Stimulated activated CD4-positive, alpha-beta T cell treated with anti-CD3 and anti-CD28 coated beads, TNF-alpha, amount 100 ng/mL, for 4 hours (primary cell): Measurements from ENCODE around the gene DUS2.

Experiments
- DNase-seq, 3 experiments: peaks; one replicate each; pipeline ENCODE4 v3.0.0-alpha.2; 2020; ENCODE audit warnings: low read depth in 3 of 3

The DUS2 gene

GRCh38 chr16:68077866-68078700 lies 55.0 kb downstream of the DUS2 start:
- DNase-seq = no peak

- DNase-seq = no peak
These were observed 55.8 kb downstream of the DUS2 start for GRCh38 chr16:68078701-68079375.

DNA sequence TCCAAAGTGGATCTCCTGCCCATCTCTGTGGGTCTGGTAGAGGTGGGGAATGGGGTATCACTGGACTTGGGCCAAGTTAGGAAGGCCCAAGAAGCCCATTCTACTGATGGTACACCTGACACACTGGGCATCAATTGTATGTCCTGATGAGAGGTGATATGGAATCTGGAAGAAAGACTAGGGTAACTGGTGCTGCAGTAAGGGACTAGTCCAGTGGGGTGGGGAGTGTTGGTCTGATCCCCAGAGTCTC lies 56.2 kb downstream of the DUS2 start:
- no peak for DNase-seq

GRCh38 chr16:68079626-68080344 lies 56.7 kb downstream of the DUS2 start:
- peak; percentile 34 to 61 (median 48) for DNase-seq

DNA sequence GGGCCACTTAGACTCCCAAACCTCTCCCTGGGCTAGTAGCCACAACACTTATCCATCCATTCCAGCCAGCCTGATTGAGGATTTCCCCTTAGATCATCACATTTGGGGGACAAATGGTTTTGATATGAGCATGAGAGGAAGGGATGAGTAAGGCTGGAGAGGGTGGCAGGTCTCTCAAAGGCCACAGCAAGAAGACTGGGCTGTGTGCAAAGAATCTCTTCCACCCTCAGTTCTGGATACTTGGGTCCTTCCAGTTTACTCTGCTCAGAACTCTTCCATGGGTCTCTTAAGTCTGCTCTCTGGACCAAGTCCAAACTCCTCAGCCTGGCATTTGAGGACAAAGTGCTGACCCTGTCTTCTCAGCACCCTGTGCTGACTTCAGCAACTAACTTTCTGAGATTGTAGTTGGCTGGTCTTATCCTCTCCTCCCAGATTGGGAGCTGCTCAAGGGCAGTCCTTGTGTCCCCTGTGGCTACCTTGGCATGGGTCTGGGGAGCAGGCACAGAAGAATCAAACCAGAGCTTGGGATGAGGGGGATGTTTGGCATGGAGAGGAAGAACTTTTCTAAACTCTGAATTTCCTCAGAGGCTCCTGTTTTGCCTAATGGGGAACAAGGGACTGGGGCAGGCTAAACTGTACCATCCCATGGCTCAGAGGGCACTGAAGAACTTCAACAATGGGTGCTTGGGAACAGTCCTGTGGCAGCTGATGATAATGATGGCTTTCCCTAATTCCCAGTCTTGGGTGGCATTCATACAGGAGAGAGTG lies 59.0 kb downstream of the DUS2 start:
- no peak for DNase-seq

DNA sequence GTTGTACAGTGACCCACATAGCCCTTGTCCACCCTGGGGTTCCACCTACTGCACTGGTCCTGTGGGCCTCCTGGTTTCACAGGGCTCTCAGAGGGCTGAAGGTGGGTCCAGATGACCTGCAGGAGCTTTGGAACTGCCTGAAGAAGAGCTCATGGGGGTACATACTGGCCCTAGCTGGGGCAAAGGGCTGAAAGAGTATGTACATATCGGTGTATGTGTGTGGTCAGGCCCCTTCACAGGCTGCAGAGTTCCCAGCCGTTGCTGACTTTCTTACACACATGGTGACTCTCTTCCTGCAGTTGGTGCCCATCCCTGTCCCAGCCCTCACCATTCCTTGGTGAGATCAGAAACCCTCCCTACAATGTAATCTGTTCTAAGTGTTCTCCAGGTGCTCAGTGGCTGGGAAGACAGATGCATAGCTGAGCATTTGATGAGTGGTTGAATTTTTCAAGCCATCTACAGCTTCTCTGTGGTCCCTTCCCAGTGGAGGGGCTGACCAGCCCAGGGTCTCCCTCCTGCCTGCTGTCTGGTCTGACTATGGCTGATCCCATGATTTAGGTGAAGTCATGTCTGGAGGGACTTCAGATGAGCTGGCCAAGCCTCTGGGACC lies 59.6 kb downstream of the DUS2 start:
- no peak for DNase-seq

DNA sequence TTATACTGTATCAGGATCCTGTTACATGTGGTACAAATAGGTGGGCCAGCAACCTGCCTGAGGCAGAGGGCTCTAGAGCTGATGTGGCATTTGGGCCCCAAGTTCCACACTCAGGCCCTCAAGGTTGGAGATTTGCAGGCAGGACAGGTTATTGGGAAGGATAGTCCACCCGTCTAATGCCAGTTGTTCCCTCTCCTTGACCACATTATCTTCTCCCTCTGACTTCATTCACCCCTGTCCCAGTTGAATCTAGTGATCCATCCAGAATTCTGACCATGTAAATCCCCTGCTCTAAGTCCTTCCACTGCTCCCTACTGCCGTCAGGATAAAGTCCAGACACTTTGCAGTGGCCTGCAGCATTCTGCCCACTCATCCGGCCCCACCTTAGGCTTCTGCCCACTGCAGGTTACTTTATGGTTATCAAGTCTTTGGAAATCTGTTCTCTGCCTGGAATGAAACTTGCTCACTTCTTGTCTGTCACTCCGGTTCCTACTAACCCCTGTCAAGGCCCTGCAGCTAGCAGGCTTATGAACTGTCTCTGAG lies 60.2 kb downstream of the DUS2 start:
- no peak for DNase-seq

GRCh38 chr16:68083861-68084503 lies 60.9 kb downstream of the DUS2 start:
- DNase-seq = no peak

DNA sequence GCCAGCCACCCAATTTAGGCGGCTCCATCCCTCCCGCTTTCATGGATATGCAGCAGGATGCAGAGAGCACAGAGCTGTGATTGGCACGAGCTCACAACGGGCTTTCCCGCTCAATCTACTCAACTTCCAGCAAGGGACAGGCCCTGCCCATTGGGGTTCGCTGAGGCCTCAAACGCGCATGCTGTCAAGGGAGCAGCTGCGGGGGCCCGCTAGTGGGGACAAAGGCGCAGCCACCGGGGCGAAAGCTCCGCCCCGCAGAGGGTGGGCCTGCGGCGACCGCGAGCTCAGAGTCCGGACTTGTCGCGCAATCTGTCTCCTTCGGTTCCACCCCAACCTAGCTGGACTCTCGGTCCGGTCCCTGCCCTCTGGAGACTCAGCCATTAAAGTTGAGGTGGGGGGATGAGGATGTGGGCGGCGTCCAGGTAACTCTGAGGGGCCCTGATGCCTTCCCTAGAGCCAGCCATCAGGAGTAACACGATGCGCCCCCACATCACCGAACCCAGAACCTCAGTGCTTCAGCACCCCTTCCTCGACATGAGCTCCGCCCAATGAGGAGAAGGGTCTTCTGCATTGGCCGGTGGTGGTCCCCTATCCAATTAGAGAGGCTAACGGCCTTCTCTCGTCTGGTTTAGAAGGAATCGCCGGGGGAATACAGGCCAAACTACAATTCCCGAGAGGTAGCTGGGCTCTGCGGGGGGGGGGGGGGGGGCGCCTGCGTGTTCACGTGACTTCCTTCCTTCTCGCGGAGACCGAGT lies 61.6 kb downstream of the DUS2 start:
- peak; percentile 56 to 72 (median 57) for DNase-seq

- DNase-seq = peak; percentile 98 to 99 (median 99)
These were observed 62.4 kb downstream of the DUS2 start, which contains the start of gene NFATC3 for GRCh38 chr16:68085259-68086071. Gene NFATC3 (plus strand): TSS chr16:68085370. CDS start chr16:68085682, 312 bp downstream.

- no peak for DNase-seq
These were observed 63.3 kb downstream of the DUS2 start for GRCh38 chr16:68086336-68086841.

DNA sequence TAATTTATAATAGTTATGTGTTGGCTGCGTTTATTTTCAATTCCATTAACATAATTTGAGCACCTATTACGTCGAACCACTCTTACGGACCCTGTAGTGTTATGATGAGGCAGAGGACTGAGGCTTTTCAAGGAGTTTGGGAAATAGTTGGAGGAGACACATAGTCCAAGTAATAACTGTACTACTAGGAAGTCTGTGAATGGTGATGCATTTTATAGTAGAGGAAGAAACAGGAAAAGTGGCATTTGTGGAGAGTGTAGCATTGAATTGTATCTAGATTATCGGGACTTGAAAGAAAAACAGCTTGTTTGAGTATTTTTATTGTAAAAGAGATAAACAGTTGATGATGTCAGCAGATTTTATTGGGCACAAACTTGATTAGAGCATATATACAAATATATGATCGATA lies 63.8 kb downstream of the DUS2 start:
- DNase-seq = no peak

- DNase-seq = no peak
These were observed 64.6 kb downstream of the DUS2 start for GRCh38 chr16:68087688-68088087.

- DNase-seq = no peak
These were observed 65.3 kb downstream of the DUS2 start for GRCh38 chr16:68088130-68088972.

- DNase-seq = no peak
These were observed 66.0 kb downstream of the DUS2 start for GRCh38 chr16:68089067-68089466.

GRCh38 chr16:68090130-68090529 lies 67.0 kb downstream of the DUS2 start:
- no peak for DNase-seq

DNA sequence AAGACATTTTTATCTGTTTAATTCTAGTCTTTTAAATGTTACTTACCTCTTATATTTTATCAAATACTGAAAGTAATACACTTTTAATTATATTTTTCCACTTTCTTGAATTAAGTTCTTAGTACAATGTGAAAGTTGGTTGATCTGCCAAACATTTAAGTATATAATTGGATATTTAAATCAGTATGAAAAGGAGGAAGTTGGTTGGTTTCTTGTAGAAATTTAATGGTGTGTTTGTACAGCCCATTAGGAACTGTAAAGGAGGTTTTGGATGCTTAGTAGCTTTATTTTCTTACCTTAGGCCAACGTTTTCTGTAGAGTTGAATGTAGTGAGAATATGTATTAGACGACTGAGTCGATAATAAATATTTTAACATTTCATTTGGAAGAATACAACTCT lies 67.4 kb downstream of the DUS2 start:
- no peak for DNase-seq
